ENCODE results near the gene UAP1L1. TPM values are rescaled to one million over a fixed set of nuclear protein-coding genes. Genes with fewer than 3 reads are reported as not detected.

UAP1L1 gene
- total and polyA plus RNA-seq, 2 experiments from 2014 or later = 15.6 to 39.1 TPM

DNA sequence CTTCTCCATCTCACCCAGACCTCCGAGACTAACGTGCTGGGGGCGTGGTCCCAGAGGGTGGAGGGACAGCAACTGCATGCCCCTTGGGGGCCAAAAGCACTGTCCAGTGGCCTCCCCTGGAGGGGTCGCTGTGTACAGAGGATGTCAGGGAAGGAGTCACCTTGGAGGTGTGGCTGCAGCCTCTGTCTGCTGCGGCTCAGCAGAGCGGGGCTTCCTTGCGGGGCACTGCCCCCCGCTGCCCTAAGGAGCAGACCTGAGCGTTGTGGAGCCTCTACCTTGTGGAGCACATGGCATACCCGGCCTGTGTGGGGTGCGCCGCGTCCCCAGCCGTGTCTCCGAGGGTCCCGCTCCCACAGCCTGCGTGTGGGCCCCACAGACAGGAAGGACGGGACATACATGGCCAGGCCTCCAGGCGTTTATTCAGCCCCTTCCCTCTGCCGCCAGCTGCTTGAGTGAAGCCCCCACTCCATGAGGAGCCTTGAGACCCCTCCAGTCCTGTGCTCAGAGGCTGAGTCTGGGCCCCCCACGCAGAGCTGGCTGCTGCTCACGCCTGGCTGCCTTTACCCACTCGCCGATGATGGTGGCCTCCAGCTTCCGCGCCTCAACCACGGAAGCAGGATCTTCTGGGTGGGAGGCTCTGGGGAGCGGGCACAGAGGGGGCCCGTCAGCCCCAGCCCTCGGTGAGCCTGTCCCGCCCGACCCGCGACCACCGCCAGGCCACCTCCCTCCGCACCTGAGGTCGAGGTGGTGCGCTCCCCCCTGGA, 33.0 kb downstream of the UAP1L1 start:
- no peak overlapping the region for H2AFZ ChIP-seq
- H3K79me2 ChIP-seq = peaks cover 3% of the 10 kb centered on the region
- 94% methylated on average over 30 of the region's 38 CpGs for WGBS (ENCODE audit: low lambda C conversion rate, missing lambda C conversion rate)
- TF ChIP-seq, protein P1, sequence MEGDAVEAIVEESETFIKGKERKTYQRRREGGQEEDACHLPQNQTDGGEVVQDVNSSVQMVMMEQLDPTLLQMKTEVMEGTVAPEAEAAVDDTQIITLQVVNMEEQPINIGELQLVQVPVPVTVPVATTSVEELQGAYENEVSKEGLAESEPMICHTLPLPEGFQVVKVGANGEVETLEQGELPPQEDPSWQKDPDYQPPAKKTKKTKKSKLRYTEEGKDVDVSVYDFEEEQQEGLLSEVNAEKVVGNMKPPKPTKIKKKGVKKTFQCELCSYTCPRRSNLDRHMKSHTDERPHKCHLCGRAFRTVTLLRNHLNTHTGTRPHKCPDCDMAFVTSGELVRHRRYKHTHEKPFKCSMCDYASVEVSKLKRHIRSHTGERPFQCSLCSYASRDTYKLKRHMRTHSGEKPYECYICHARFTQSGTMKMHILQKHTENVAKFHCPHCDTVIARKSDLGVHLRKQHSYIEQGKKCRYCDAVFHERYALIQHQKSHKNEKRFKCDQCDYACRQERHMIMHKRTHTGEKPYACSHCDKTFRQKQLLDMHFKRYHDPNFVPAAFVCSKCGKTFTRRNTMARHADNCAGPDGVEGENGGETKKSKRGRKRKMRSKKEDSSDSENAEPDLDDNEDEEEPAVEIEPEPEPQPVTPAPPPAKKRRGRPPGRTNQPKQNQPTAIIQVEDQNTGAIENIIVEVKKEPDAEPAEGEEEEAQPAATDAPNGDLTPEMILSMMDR (IDR thresholded peaks at IDR 0.05; ENCODE audit: poor library complexity) = no peak
- TF ChIP-seq EZH2phosphoT487 (IDR thresholded peaks at IDR 0.05; ENCODE audit: low read depth, severe bottlenecking, unreplicated experiment) (no peak), EZH2 (IDR thresholded peaks at IDR 0.05; ENCODE audit: borderline replicate concordance) (no peak)
- H3K4me2 ChIP-seq = no peak overlapping the region
- no peaks in the 10 kb centered on the region for H3K36me3 ChIP-seq (replicated peaks; ENCODE audit: insufficient read depth, low read depth)
- no peaks in the 10 kb centered on the region for H4K20me1 ChIP-seq (ENCODE audit: insufficient read depth, poor library complexity, severe bottlenecking)
- H3K4me3 ChIP-seq = no peak overlapping the region
- DNase-seq (ENCODE audit: low spot score) = no peak
- no peaks in the 10 kb centered on the region for H3K9me3 ChIP-seq (ENCODE audit: low read depth)
- H3K27me3 ChIP-seq = no peaks in the 10 kb centered on the region
- no peak overlapping the region for H3K27ac ChIP-seq
- H3K9me2 ChIP-seq (replicated peaks; ENCODE audit: insufficient read depth) = no peaks in the 10 kb centered on the region
- H3K4me1 ChIP-seq (ENCODE audit: insufficient read depth) = peaks cover 10% of the 10 kb centered on the region

DNA sequence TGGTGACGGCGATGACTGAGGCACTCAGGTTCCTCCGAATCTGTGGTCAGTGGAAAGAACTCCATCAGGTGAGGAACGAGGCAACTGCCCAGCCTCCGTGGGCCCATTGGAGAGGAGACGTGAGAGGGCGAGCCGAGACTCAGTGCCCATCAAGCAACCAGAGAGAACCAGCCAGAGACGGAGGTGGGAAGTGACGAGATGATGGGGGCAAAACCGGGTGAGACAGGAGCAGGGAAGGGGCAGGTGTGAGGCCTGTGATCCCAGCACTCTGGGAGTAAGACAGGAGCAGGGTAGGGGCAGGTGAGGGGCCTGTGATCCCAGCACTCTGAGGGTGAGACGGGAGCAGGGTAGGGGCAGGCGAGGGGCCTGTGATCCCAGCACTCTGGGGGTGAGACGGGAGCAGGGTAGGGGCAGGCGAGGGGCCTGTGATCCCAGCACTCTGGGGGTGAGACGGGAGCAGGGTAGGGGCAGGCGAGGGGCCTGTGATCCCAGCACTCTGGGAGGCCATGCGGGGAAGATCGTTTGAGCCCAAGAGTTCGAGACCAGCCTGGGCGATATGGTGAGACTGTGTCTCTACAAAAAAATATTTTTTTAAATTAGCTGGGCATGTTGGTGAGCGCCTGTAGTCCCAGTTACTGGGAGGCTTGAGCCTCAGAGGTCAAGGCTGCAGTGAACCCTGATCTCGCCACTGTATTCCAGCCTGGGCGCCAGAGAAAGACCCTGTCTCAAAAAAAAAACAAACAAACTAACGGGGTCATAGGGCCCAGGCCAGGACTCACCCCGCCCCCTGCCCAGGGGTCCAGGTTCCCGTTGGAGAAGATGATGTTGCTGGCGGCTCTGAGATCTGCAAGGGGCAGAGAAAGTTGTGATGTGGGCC, 33.8 kb downstream of the UAP1L1 start:
- Histone ChIP-seq H3K27ac (no peak overlapping the region), H3K4me3 (no peak overlapping the region), H3K9me3 (ENCODE audit: low read depth) (no peaks in the 10 kb centered on the region), H3K4me1 (ENCODE audit: insufficient read depth) (peaks cover 19% of the 10 kb centered on the region), H2AFZ (no peak overlapping the region), H4K20me1 (ENCODE audit: insufficient read depth, poor library complexity, severe bottlenecking) (no peaks in the 10 kb centered on the region), H3K79me2 (peaks cover 3% of the 10 kb centered on the region), H3K4me2 (no peak overlapping the region), H3K36me3 (replicated peaks; ENCODE audit: insufficient read depth, low read depth) (no peaks in the 10 kb centered on the region), H3K27me3 (no peaks in the 10 kb centered on the region), H3K9me2 (replicated peaks; ENCODE audit: insufficient read depth) (no peaks in the 10 kb centered on the region)
- 88% methylated on average over 24 of the region's 28 CpGs for WGBS (ENCODE audit: low lambda C conversion rate, missing lambda C conversion rate)
- TF ChIP-seq EZH2 (IDR thresholded peaks at IDR 0.05; ENCODE audit: borderline replicate concordance) (no peak), EZH2phosphoT487 (IDR thresholded peaks at IDR 0.05; ENCODE audit: low read depth, severe bottlenecking, unreplicated experiment) (no peak)
- TF ChIP-seq, protein P1 (IDR thresholded peaks at IDR 0.05; ENCODE audit: poor library complexity) = no peak
- DNase-seq (ENCODE audit: low spot score) = no peak

DNA sequence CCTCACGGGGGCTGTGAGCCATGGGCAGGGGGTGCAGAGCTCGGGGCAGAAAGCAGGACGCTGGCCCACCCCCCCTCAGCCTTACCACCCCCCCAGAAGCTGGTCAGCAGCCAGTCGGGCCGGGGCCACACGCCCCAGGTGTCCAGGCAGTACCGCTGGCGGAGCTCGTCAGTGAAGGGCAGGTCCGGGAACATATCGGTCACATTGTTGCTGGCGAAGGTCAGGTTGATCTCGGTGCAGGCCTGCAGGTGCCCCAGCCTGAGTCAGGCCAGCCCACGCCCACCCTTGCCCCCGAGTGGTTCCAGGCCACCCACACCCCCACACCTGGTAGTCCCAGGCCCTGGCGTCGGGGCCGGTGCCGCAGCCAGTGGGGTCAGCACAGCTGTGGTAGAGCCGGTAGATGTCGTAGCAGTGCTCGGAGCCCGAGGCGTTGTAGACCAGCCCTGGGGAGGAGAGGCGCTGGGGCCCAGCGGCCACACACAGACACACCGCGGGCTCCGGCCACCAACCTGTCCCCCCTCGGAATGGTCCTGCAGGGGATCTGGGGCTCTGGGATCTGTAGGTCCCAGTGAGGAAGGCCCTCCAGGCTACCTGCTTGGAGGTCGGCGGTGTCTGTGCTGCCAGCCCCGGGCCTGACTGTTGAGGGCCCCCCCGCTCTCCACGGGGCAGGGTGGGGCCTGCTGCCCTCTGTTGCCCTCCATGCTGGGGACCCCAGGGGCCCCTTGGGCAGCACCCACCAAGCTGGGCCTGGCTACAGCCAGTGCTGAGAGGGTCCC, 34.7 kb downstream of the UAP1L1 start:
- H3K4me2 ChIP-seq = no peak overlapping the region
- TF ChIP-seq EZH2 (IDR thresholded peaks at IDR 0.05; ENCODE audit: borderline replicate concordance) = no peak
- no peaks in the 10 kb centered on the region for H3K36me3 ChIP-seq (replicated peaks; ENCODE audit: insufficient read depth, low read depth)
- no peaks in the 10 kb centered on the region for H3K9me3 ChIP-seq (ENCODE audit: low read depth)
- no peak overlapping the region for H3K4me3 ChIP-seq
- peaks cover 3% of the 10 kb centered on the region for H3K79me2 ChIP-seq
- no peaks in the 10 kb centered on the region for H4K20me1 ChIP-seq (ENCODE audit: insufficient read depth, poor library complexity, severe bottlenecking)
- no peak overlapping the region for H2AFZ ChIP-seq
- DNase-seq (ENCODE audit: low spot score) = no peak
- no peak overlapping the region for H3K27ac ChIP-seq
- no peaks in the 10 kb centered on the region for H3K9me2 ChIP-seq (replicated peaks; ENCODE audit: insufficient read depth)
- H3K4me1 ChIP-seq (ENCODE audit: insufficient read depth) = peaks cover 27% of the 10 kb centered on the region
- 93% methylated on average over 27 of the region's 35 CpGs for WGBS (ENCODE audit: low lambda C conversion rate, missing lambda C conversion rate)
- no peaks in the 10 kb centered on the region for H3K27me3 ChIP-seq

Measured in hepatocyte (in vitro differentiated cells).